GM15510 (cell line): ENCODE data around the gene PGAP6.
A peak's percentile ranks its signal among the peaks of the same experiment; 100 is the strongest.

ENCODE experiments used
- POLR2A ChIP-seq: IDR thresholded peaks from 3 replicates; pipeline ENCODE4 v1.6.1; 2011; ENCODE audit warnings: borderline replicate concordance; ENCODE audit not compliant: insufficient read length; ENCODE audit errors: extremely low read depth

Gene PGAP6

GRCh38 chr16:324451-325334 lies 57.1 kb downstream of the PGAP6 start:
- TF ChIP-seq POLR2A: peak; percentile 40

- no peak for TF ChIP-seq POLR2A
Observed at GRCh38 chr16:324201-324450, 57.7 kb downstream of the PGAP6 start.

- TF ChIP-seq POLR2A: no peak
Observed at GRCh38 chr16:322476-323143, 59.2 kb downstream of the PGAP6 start.

- TF ChIP-seq POLR2A: no peak
Observed at GRCh38 chr16:321532-321931, 60.2 kb downstream of the PGAP6 start.
